AG08395 (cell line): ENCODE data around the gene UBE2N.
A peak's percentile ranks its signal among the peaks of the same experiment; 100 is the strongest.

Experiments
- DNase-seq: peaks from one replicate; pipeline ENCODE4 v3.0.0; 2012; ENCODE audit warnings: mixed read lengths, low spot score

UBE2N gene

GRCh38 chr12:93441617-93442410 is at the start of gene UBE2N:
Gene UBE2N, minus strand, starts transcription at chr12:93441947. Its CDS starts 63 bp downstream, at chr12:93441884.
- peak; percentile 95 for DNase-seq

- no peak for DNase-seq
These were observed 42.7 kb upstream of the UBE2N start for GRCh38 chr12:93484315-93484981.

- DNase-seq, result no peak
These were observed 41.5 kb upstream of the UBE2N start for GRCh38 chr12:93483151-93483807.

GRCh38 chr12:93482721-93483120 is 41.0 kb upstream of the UBE2N start:
- DNase-seq, result no peak

- DNase-seq, result no peak
These were observed 34.8 kb upstream of the UBE2N start for GRCh38 chr12:93476555-93476954.

- DNase-seq, result no peak
These were observed 27.6 kb upstream of the UBE2N start for GRCh38 chr12:93469386-93469785.

- peak; percentile 3 for DNase-seq
These were observed 26.2 kb upstream of the UBE2N start for GRCh38 chr12:93468008-93468371.

- peak; percentile 89 for DNase-seq
These were observed 25.7 kb upstream of the UBE2N start, which contains the start of gene MRPL42 for GRCh38 chr12:93467351-93468007. Gene MRPL42, plus strand, starts transcription at chr12:93467514. Its CDS starts 1,772 bp downstream, at chr12:93469286.

- DNase-seq, result no peak
These were observed 25.0 kb upstream of the UBE2N start for GRCh38 chr12:93466625-93467350.

GRCh38 chr12:93465841-93466240 is 24.1 kb upstream of the UBE2N start:
- DNase-seq, result no peak

- DNase-seq, result no peak
These were observed 19.8 kb upstream of the UBE2N start for GRCh38 chr12:93461503-93461902.

- DNase-seq, result no peak
These were observed 19.2 kb upstream of the UBE2N start for GRCh38 chr12:93460902-93461301.

- DNase-seq, result no peak
These were observed 18.3 kb upstream of the UBE2N start for GRCh38 chr12:93460003-93460402.

- DNase-seq, result no peak
These were observed 17.4 kb upstream of the UBE2N start for GRCh38 chr12:93459097-93459496.

GRCh38 chr12:93456077-93456476 is 14.3 kb upstream of the UBE2N start:
- DNase-seq, result no peak

GRCh38 chr12:93453633-93454032 is 11.9 kb upstream of the UBE2N start:
- peak; percentile 81 for DNase-seq

- no peak for DNase-seq
These were observed 9.8 kb upstream of the UBE2N start for GRCh38 chr12:93451423-93452158.

- no peak for DNase-seq
These were observed 7.5 kb upstream of the UBE2N start for GRCh38 chr12:93449277-93449676.

- DNase-seq, result no peak
These were observed 7.0 kb upstream of the UBE2N start for GRCh38 chr12:93448796-93449195.

- DNase-seq, result no peak
These were observed 6.0 kb upstream of the UBE2N start for GRCh38 chr12:93447555-93448290.
